GM18498 (cell line): ENCODE measurements around the gene FAM174C.
"Not testable (repeated sequence)": the region's sequence is repeated elsewhere in the genome, so short reads cannot be mapped to it uniquely, and the experiment has no call there.

Experiments used
- ATAC-seq: cut with Tn5 transposase; IDR thresholded peaks from one replicate; pipeline ENCODE4 v1.9.1; 2021; ENCODE audit warnings: mild to moderate bottlenecking, moderate library complexity; ENCODE audit not compliant: unreplicated experiment

Gene FAM174C

DNA sequence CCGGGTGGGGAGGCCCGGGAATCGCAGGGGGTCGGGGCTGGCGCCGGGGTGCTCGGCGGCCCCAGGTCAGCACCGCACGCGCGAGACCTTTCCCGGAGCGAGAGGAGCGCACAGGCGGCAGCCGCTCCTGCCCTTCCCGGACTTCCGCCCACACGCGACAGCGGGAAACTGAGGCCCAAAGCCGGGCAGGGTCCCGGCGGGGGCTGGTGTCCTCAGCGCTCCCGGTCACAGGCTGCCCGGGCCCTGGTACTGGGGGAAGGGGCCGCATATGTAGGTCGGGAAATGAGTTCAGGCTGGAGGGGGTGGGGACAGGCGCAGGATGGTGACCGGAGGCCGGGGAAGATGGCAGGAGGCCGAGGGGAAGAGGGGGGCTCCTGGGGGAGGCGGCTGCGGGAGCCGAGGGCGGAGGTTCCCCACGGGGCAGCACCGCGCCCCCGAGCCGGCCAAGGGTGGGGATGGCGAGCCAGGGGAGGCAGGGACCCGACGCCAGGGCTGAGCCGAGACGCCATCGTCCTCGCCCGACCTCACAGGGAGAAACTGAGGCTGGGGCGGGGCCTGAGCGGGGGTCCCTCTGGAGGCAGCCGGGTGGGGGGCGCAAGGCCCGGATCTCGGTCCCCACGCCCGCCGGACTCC lies 38.2 kb upstream of the FAM174C start:
- no peak for ATAC-seq

DNA sequence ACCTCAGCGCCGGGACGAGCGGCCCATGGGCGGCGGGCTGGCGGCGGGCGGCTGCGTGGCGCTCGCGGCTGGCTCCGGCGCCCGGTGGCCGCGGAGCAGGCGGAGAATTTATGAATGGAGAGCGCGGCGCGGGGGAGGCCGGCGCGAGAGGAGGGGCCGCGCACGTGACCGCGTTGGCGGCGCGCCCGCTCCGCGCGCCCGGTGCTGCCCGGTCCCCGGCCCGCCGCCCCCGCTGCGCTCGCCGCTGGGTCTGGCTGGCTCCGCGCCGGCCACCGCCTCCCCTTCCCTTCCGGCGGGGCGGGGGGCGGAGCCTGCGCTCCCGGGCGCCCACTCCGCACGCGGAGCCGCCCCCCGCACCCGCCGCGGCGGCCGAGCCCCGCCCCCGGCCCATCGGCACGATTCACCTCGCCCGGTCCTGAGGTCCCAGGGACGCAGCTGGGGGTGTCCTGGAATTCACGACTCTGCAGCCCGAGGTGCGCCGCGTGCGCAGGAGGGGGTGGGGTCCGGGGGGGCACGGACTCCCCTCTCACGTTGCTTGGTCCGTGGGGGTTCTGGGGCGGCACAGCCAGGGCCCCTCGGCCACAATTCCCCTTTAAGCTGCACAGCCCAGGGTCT lies 37.5 kb upstream of the FAM174C start, which contains the start of gene CBARP:
Gene CBARP (minus strand): TSS at position 252 of the 615 bp plus-strand sequence. CDS start 1,905 bp downstream, outside the sequence.
- ATAC-seq: no peak

DNA sequence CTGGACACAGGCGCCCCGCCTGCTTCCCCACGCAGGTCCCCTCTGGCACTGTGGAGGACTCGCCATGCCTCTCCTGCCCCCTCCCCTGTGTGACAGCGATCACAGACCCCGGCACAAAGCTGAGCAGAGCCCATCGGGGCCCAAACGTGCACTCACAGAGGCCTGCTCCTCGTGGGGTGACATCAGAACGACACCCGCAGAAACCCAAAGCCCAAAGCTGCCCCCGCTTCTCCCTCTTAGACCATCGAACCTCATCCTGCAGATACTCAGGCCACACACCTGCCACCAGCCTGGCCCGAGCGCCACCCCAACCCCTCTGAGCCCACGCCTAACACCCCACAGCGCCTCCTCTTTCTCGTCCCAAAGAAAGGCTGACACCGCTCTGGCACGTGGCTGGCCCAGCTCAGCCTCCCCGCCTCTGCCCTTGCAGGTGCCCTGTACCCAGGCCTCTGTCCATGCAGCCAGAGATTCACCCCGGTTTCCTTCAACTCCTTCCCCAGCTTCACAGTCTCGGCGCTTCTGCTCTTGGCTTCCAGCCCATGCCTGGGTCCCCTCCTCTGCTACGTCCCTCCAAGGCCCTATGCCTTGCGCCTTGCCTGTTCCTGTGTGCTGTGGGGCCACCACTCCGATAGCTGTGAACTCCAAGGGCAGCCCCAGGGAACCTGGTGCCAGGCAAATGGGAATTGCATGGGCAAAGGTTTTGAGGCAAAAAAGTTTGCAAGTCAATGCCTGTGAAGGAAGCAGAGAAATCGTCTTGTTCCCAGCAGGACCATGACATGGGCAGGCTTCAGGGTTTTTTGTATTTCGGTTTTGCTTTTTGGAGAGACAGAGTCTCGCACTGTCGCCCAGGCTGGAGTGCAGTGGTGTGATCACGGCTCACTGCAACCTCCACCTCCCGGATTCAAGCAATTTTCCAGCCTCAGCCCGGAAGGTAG lies 36.7 kb upstream of the FAM174C start:
- no peak for ATAC-seq

DNA sequence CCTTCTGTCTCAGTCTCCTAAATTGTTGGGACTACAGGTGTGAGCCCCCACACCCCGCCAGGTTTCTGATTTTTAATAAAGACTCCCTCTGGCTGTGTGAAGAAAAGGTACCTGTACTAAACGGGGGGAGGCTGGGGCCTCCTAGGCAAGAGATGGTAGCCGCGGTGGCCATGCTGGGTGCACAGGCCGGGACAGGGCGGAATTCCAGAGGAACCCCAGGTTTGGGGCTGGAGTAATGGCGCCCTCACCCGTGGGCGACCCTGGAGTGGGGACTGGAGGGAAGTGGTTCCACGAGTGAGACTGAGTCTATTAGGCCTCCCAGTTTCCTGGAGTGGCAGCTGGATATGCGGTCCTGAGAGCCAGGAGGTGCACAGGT lies 35.9 kb upstream of the FAM174C start:
- ATAC-seq: no peak

DNA sequence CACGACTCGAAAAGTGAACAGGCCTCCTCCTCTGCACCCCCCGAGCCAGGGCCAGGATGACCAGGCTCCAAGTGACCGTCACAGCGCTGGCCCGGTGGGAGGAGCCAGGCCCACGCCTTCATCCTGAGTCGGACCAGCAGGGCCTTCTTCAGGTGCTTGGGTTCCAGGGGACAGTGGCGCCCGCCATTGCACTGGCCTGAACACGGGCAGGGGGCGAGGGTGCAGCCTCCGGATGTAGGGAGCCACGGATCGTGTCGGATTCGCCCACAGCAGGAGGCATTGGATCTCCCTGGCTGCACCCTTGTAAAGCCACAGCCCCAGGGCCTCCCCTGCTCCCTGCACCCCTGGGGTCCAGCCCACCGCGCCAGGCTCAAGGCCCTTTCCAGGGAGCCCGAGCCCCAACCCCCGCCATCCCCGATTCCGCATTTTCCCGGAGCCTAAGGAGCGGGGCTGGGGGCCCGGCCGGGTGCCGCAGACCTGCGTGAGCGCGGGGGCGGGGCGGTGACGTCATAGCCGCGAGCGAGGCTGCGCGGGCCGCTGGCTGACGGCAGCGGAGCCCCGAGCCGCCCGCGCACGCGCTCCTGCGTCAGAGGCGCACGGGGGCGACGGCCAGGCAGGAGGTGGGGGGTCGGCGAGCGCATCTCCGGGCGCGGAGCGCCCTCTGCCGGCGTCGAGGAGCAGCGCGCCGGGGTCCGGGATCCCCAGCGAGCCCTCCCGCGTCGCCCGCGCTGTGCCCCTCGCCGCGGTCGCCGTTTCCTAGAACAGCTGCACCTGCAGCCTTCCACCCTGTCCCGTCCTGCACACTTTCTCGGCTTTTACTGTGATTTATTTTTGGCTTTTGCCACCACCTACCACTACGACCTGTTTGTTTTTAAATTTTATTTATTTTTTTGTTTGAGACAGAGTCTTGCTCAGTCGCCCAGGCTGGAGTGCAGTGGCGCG lies 35.3 kb upstream of the FAM174C start:
- peak; percentile 43 for ATAC-seq

DNA sequence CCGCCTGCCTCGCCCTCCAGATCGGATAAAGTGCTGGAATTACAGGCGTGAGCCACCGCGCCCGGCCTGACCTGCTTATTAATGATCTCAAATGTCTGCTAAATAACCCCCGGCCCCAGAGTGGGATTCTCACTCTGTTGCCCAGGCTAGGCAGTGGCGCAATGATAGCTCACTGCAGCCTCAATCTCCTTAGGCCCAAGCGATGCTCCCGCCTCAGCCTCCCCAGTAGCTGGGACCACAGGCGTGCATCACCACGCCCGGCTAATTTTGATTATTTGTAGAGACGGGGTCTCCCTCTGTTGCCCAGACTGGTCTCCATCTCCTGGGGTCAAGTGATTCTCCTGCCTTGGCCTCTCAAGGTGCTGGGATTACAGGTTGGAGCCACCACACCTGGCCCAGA lies 34.4 kb upstream of the FAM174C start:
- ATAC-seq: no peak

DNA sequence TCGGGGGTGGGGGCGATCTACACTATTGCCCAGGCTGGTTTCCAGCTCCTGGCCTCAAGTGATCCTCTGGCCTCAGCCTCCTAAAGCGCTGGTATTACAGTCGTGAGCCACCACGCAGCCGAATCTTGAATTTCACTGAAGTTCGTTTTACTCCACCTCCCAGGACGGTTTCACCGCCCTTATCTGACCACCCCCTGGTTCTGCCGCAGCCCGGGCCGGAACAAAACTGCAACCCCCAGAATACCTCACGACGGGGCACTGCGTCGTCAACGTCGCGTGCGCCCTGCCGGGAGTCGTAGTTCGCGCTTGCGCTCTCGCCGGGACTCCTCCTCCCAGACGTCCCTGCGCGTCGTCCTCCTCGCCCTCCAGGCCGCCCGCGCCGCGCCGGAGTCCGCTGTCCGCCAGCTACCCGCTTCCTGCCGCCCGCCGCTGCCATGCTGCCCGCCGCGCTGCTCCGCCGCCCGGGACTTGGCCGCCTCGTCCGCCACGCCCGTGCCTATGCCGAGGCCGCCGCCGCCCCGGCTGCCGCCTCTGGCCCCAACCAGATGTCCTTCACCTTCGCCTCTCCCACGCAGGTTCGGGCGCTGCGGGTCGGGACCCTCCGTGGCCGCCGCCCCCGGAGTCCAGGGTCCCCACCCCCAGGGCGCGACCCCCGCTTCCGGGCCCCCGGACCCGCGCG lies 33.8 kb upstream of the FAM174C start, which contains the start of gene ATP5F1D:
Gene ATP5F1D (plus strand): TSS at position 335 of the 679 bp plus-strand sequence. CDS start 100 bp downstream, at position 435.
- ATAC-seq: peak; percentile 53

DNA sequence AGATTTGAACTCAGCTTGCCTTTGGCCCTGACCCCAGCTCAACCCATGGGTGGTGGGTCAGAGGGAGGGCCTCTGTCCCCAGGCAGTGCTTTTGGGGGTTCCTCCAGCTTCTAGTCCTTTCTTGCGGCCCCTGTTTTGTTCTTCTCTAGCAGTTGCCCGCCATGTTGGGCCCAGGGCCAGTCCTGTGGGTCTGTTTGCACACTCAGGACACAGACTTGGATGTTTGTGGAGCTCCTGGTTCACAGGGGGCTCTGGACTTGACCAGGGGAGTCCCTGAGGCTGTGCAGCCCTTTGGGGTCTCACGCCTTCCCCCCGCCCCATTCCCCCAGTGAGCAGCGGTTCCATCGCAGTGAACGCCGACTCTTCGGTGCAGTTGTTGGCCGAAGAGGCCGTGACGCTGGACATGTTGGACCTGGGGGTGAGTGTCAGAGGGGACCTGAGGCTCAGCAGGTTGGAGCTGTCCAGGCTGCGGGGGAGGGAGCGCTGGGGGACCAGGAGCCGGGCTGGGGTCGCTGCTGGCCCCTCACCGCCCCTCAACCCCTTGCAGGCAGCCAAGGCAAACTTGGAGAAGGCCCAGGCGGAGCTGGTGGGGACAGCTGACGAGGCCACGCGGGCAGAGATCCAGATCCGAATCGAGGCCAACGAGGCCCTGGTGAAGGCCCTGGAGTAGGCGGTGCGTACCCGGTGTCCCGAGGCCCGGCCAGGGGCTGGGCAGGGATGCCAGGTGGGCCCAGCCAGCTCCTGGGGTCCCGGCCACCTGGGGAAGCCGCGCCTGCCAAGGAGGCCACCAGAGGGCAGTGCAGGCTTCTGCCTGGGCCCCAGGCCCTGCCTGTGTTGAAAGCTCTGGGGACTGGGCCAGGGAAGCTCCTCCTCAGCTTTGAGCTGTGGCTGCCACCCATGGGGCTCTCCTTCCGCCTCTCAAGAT lies 31.3 kb upstream of the FAM174C start:
- no peak for ATAC-seq

DNA sequence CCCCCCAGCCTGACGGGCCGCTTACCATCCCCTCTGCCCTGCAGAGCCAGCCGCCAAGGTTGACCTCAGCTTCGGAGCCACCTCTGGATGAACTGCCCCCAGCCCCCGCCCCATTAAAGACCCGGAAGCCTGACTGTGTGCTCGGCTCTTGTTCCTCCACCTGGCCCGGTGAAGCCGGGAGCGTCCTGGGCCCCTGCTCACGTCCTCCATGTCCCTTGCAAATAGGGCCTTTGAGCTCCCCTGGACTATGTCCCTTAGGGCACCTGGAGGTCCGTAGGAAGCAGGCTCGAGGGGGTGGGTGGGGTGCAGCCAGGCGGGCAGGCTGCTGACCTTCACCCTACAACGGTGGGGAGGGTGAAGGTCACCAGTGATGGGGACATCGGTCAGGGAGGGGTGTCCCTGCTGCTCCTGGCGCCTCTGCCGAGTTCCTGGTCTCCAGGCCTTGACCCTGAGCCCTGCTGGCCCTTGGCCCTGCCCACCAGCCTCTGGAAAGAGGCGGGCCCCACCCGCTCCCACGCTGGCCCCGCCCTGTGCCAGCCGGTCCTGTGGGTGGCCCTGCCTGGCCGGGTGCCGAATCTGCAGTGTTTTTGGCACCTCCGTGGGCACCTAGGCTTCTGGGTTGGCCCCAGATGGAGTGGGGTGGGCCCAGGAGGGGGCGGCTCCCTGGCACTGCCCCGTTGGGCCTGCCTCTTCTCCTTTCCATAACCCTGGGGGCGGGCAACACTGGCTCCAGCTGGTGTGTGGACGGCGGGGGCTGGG lies 30.5 kb upstream of the FAM174C start:
- ATAC-seq: no peak

DNA sequence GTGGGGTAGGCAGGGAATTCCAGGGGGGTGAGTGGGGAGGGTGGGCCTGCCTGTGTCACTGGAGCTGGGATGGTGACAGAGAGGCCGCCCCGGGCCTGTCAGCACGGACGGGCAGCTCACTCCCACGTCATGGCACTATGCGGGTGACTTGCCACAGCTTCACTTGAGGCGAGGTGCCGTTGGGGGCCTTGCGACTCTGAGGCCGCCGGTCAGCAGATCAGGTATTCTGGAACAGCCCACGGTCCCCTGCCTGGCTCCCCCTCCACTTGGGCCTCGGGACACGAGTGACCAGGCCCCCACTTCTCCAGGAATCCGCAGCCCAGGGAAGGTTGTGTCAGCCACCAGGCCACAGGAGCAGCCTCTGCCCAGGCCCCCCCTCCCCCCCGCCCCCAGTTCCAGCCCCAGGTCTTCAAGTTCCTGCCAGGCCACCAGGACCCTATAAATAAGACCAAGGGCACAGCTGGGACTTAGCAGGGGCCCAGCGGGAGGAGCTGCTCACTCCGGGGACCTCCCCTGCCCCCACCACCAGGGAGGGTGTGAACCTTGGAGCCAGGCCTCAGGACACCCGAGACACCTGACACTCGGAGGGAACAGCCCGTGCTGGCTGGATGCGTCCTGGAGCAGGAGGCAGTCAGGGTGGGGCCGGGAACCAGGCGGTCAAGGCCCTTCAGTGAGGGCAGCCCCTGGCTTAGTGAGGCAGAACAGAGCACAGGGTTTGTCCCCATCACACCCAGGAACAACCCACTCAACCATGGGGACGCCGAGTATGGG lies 29.7 kb upstream of the FAM174C start:
- no peak for ATAC-seq

DNA sequence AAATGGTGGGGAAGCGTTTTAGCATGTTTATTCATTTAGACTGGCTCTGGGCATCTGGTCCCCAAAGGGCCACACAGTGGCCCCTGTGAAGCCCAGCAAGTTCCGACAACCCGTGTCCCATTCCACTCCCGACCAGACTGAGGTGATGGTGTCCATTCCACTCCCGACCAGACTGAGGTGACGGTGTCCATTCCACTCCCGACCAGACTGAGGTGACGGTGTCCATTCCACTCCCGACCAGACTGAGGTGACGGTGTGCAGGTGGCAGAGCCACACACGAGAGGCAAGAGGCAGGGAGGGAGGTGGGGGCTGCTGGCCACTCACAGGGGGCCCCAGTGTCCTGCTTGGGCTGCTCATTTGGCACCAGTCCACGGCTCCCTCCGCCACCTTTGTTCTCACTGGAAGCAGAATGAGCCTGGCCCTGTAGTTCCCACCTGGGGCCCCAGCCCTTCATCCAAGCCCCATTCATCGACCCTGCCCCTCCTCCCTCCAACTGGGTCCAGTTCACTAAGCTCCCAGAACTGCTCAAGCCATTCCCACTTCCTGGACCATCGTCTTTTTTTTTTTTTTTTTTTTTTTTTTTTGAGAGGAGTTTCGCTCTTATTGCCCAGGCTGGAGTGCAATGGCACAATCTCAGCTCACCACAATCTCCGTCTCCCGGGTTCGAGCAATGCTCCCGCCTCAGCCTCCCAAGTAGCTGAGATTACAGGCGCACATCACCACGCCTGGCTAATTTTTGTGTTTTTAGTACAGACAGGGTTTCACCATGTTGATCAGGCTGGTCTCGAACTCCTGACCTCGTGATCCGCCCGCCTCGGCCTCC lies 28.9 kb upstream of the FAM174C start:
- not testable (repeated sequence) for ATAC-seq

DNA sequence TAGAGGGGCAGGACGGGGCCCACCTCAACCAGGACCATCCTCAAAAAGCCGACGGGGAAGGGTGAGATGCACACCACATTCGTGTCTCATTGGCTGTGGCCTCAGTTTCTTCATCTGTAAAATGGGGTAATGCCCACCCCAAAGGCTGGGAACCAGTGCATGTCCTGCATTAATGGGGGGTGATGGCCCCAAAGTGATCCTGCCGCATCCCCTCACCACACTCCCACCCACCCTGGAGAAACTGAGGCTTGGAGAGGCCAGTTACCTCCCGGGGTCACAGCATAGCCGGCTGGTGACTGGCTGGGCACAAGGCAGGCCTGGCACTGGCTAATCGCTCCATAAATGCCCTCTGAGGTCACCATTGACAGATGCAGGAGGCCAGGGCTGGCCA lies 27.6 kb upstream of the FAM174C start:
- ATAC-seq: no peak

DNA sequence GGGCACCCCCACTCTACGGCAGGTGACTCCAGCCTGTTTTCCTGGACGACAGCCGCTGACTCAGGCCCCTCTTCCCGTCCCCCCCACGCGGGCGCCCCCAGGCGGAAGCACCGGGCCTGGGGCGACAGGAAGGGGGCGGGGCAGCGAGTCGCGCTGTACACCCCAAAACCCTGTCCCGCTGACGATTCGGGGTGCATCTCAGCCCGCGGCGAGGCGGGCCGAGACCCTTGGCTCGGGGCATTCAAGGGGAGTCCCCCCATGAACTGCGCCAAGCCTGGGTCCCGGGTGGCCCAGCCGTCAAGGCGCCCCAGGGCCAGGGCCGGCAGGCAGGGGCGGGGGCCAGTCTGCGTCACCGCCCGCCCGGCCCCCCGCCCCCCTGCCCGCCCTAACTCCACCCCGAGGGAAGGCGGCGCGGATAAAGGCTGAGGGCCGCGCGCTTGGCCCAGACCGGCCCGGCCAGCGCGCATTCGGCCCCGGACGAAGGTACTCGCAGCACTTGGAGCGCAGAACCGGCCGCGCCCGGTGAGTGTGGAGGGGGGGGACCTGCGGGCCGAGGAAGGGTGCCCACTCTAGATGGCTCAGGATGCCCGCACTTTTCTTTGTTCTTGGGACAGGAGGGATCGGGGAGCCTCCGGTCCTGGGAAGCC lies 27.1 kb upstream of the FAM174C start, which contains the start of gene MIDN:
Gene MIDN (plus strand): TSS at position 445 of the 647 bp plus-strand sequence. CDS start 1,714 bp downstream, outside the sequence.
- peak; percentile 14 for ATAC-seq

DNA sequence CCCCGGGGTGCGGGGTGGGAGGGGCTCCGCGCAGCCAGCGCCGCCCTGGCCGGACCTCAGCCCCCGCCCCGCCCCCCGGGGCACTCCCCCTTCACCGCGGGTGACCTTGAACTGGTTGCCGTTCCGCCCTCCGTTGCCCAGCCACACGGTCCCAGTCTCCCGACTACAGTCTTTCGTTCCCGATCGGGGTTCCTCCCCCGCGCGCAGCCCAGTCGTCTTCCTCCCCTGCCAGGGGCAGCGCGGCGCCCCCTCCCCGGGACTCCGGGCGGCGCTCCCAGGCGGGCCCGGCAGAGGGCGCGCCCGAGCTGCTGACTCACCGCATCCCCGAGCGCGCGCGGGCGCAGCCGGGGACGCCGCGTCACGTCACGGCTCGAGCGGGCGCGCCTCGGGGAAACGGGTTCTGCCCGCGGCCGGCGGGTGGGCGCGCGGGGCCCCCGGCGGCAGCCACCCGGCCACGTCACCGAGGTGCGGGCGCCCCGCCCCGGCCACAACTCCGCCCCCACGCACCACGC lies 26.5 kb upstream of the FAM174C start:
- peak; percentile 31 for ATAC-seq

DNA sequence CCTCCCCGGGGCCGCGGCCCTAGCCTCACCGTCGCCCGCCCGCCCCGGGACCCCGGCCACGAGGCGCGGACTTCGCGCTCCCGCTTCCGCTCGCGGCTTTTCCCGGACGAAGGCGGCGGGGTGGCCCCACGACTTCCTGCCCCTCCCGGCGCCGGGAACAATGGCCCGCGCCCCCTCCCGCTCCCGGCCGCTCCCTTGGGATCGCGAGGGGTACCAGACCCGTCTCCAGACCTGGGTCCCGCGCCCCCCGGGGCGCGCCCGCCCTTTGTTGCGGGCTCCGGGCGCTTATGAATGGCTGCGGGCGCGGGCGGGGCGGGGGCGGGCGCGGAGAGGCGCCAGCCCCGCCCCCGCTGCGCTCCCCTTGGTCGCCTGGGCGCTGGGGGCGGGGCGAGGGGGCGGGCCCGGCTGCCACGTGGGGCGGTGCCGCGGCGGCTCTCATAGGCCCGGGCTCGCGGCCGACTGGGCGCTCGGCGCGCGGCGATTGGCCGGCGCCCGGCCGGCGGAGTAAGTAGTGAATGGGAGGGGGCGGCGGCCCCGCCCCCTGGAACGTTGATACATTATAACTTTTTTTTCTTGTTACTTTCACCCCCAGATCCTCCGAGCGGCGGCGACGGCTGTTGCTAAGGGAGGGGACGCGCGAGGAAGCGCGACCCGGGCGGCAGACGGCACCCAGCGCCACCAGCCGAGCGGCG lies 25.9 kb upstream of the FAM174C start:
- ATAC-seq: peak; percentile 47
